Hematopoietic multipotent progenitor cell treated with erythropoietin and hydrocortisone succinate and interleukin-3 and kit ligand, for 4 days (in vitro differentiated cells): ENCODE results near the gene KLRF2.
"Not testable (repeated sequence)": the region's sequence is repeated elsewhere in the genome, so short reads cannot be mapped to it uniquely, and the experiment has no call there.

ENCODE experiments used
- DNase-seq: peaks from one replicate; pipeline ENCODE4 v3.0.0-alpha.2; 2015

The KLRF2 gene

GRCh38 chr12:9881246-9881645, at the start of gene KLRF2:
KLRF2 (plus strand) TSS chr12:9881489; CDS start chr12:9881596, 107 bp downstream.
- no peak for DNase-seq

DNA sequence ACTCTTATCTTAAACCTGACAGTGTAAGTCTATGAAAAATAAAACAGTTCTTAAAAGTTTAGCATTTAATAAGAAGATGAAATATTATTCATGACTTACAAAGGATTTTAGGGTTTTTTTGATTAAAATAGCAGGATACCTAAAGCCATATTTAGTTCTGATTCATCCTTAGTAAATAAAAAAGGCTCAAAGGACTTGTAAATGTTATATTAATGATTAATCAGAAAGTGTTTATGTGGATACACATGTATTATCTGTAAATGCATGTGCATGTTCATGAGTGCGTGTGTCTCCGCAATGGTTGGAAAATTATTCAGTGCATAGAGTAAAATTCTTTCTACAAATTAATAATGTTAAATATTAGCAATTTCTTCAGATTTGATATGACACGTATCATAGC, 49.6 kb upstream of the KLRF2 start:
- no peak for DNase-seq

GRCh38 chr12:9843407-9843806, 37.9 kb upstream of the KLRF2 start:
- DNase-seq, result no peak

DNA sequence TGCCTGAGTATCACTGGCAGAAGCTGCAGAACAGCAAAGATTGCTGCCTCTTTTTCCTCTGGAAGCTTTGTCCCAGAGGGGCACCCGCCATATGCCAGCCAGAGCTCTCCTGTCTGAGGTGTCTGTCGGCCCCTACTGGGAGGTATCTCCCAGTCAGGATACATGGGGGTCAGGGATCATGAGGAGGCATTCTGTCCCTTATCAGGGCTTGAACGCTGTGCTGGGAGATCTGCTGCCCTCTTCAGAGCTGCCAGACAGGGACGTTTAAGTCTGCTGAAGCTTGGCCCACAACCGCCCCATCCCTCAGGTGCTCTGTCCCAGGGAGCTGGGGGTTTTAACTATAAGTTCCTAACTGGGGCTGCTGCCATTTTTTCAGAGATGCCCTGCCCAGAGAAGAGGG, 32.4 kb upstream of the KLRF2 start:
- DNase-seq, result no peak

- peak; percentile 47 for DNase-seq
Observed at GRCh38 chr12:9851050-9851449, 30.2 kb upstream of the KLRF2 start.

- no peak for DNase-seq
Observed at GRCh38 chr12:9851927-9852326, 29.4 kb upstream of the KLRF2 start.

DNA sequence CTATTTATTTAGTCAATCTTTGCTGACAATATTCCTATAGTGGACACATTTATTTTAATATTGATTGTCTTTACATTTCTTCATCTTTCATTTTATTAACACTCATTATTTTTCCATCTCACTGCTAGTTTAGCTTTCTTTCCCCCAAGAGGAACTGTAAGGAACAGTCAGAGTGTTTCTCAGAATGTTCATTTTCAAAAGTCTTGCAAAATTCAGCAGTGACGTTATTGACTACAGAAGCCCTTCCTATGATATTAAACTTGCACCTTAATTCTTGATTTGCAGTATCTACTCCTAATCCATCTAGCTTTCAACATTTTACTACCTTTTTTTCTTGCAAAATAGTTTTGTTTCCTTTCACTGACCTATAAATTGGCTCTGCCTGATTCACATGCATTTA, 25.1 kb upstream of the KLRF2 start:
- peak; percentile 20 for DNase-seq

- no peak for DNase-seq
Observed at GRCh38 chr12:9856894-9857293, 24.4 kb upstream of the KLRF2 start.

GRCh38 chr12:9858135-9858534, 23.2 kb upstream of the KLRF2 start:
- DNase-seq, result no peak

DNA sequence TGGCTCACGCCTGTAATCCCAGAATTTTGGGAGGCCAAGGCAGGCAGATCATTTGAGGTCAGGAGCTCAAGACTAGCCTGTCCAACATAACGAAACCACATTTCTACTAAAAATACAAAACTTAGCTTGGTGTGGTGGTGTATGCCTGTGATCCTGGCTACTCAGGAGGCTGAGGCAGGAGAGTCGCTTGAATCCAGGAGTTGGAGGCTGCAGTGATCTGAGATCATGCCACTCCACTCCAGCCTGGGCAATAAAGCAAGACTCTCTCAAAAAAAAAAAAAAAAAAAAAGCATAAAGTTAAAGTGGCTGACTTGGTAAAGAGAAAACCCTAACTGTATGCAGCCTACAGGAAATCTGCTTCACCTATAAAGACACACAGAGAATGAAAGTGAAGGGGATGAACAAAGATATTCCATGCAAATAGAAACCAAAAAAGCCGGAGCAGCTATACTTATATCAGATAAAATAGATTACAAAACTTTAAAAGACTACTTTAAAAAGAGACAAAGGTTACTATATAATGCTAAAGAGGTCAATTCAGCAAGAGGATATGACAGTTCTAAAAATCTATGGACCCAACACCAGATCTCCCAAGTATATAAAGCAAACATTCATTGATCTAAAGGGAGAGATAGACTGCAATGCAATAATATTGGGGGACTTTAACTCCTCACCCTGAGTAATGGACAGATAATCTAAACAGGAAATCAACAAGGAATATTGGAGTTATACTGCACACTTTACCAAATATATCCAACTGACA, 16.2 kb upstream of the KLRF2 start:
- DNase-seq, result peak; percentile 40

DNA sequence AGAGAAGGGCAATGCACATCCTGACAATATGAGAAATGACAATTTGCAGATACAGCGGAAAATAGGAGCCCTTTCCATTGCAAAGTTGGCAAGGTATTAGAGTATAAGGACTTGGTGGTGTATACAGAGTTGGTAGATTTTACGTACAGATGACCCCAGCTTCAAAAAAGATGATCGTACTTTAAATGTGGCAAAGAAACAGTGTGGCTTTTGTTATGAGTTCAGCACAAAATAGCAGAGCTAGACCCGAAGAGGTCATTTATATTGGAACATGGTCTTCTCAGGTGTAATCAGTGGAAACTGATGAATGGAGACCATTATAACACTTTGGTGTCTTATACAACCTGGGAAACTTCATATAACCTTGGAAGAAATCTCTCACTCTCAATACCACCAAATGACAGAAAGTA, 14.4 kb upstream of the KLRF2 start:
- peak; percentile 44 for DNase-seq

DNA sequence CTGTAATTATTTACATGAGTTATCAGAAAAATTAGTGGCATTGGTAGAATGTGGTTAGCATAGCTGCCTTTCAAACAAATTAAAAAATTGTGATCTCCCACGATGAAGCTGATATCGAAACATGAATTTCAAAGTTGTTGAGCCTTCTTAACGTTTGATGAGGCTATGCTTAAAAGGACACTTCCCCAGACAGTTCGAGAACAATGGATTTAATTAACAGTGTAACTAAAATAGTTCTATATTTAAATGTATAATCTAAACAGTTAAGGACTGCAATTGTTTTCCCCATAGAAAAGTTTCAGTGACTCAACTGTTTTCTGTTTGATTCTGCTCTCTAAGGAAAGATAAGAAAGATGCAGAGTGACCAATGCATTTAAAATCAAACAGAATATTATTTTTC, 13.8 kb upstream of the KLRF2 start:
- peak; percentile 54 for DNase-seq

DNA sequence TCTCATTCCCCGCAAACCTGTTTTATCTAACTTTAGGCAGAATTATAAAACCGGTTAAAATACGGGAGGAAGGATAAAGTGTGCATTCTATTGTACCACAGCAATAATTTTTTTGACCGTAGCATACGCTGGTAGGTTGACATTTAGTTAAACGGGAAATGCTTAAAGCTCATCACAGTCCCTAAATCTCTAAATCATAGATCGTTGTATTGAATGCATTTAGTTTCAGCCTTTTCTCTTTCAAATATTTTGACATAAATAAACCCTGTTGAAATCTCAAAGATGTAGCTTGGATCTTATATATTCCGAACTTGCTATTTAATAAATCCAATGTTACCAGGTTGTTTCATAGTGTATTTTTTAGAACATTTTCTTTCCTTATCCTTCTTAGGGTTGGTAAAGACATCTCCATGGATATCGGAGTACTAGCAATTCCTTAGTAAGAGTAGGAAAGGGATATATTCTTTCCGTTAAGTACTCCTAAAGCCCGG, 12.9 kb upstream of the KLRF2 start:
- peak; percentile 69 for DNase-seq

- no peak for DNase-seq
Observed at GRCh38 chr12:9868951-9869306, 12.4 kb upstream of the KLRF2 start.

DNA sequence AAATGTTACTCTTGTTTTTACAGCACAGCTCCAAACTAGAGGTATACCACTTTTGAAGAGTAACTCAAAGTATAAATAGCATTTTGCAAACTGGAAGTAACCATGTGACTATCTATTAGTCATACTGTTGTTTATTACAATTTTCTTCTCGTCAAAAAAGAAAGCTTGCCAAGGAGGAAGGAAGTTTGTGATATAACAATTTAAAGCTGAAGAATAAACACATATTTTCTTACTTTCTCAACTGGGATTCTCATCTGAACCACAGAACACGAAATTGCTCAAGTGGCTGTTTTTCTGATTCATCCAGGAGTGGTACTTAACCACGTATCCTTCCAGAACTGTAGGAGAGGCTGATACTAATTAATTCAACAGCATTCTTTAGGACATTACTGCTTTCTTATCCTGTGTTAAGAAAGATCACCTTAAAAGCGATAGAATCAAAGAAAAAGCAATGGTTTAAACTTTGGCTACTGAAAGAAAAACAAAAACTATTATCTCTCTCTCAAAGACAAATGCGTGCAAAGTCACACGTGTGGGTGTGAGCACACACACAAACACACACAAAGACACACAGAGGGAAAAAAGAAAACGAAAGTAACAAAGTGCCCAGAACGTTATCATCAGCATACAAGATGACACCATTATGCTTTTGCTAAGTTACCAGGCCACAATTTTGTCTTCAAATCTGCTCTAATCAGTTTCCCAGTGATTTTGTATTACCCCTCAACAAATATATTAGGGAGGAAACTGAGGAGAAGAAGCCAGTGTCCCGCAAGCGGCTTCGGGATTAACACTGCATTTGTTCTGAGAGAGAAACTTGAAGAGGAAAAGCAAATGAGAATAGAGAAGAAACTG, 11.8 kb upstream of the KLRF2 start, which contains the start of gene CLEC2B:
CLEC2B (minus strand) TSS at position 48 of the 855 bp plus-strand sequence.
- peak; percentile 85 for DNase-seq

DNA sequence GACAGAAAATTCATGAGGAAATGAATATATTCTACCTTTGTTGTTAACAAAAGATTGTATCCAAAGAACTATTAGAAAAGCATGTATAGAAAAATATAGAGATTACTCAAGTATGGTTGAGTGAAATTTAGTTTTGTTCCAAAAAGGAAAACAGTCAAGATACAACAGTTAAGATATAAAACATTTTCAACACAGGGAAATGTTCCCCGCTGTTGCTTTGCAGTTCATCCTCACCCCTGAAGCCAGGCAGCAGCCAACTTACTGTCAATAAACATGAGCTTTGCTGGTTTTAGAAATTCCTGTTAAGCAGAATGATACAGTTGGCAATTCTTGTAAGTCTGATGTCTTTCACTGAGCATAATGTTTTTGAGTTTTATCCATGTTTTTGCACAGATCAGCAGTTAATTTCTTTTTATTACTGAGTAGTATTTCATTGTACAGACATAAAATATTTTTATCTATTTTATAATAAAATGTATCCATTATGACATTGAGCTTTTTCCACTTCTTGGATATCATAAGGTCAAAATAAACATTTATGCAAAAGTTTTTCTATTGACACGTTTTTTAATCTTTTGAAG, 10.9 kb upstream of the KLRF2 start:
- DNase-seq, result peak; percentile 60

- DNase-seq, result peak; percentile 28
Observed at GRCh38 chr12:9872162-9872561, 9.1 kb upstream of the KLRF2 start.

DNA sequence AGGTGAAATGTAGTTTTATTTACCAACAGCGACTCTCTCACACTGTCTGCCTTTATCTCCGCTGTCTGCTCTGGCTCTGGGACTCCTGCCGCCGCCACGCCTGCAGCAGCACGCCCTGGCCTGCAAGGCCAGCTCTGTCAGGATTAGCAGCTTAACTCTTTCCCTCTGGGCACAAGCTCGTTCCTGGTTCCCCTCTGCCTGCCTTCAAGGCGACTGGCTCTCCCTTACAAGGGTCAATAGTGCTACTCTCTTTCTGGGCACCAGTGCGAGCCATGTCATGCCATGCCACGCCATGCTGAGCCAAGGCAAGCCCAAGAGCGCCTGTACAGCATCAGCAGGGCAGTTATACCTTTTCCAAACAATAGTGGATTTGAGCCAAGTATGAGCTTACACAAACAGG, 8.5 kb upstream of the KLRF2 start:
- no peak for DNase-seq

- not testable (repeated sequence) for DNase-seq
Observed at GRCh38 chr12:9876120-9876519, 5.2 kb upstream of the KLRF2 start.

DNA sequence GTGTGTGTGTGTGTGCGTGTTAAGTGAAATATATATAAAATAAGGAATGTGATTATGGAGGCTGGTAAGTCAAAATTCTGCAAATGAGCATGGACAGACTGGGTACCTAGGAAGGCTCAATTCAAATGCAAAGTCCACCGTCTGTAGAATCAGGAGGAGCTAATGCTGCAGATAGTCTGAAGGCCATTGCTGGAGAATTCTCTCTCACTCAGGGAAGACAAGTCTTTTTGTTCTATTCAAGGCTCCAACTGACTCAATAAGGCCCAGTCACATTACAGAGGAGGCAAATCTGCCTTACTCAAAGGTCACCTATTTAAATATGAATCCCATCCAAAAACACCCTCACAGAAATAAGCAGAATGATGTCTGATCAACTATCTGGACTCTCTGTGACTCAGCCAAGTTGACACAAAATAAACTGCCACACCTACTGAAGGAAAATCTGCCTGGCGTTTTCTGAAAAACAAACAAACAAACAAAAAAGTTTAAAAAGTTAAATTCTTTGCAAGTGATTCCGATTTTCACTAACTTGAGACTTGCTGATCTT, 684 bp upstream of the KLRF2 start:
- DNase-seq, result no peak

DNA sequence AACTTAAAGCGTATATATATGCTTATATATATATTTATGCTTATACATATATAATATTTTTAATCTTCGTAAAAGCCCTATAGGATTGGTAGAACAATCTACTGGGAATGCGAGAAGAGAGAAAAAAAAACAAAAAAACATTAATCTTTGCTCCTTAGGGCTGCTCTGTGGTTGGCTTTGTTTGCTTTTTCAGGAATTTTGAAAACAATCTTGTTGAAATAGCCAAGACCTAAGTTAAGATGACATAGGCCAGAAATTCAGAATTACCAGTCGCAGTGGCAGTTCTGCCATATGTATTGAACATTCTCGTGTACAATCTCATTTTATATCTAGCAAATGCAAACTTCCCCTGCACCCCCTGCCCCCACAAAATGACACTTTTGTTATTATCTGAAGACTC, 699 bp downstream of the KLRF2 start:
- no peak for DNase-seq

DNA sequence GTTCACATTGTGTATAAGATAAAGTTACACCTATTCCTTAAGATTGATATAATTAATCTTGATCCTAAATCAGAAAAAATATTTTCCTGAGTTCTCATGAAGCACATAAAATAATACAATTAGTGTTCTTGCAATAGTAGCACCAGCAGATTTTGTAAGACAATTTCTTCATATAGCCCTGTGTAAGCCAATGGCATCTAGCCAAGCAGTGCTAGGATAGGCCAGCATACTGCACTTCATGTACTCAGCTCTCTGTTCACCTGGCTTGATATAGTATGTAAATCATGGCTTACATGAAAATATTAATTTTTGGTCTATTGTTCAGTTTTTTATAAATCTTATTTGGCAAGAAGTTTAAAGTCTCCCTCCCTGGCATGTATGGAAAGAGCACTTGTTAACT, 1.9 kb downstream of the KLRF2 start:
- peak; percentile 29 for DNase-seq

DNA sequence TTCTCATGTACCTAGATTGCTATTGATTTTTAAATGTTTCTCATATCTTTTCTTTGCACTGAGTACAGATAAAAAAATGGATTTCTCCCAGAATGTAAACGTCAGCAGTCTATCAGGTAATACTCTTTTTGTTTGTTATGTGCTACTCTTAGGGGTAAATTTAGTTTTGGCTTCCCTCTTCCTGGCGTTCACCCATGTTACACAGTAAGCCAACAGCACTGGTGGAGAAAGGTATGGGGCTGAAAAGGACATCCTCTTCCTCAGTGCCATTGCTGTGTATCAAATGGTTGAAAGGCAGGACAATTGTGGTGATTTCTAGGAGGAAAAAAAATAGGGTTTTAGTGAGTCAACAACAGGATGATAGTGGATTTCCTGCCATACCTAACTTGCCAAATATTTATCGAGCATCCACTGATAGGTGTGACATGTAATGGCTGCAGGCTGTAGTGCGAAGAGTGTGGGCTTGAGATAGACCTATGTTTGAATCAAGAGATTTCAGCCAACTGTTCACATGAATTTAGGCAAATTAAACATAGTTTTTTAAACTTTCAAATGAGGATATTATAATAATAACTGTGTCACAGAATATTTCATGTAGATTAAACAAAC, 7.5 kb downstream of the KLRF2 start:
- no peak for DNase-seq
